Chondrocyte (in vitro differentiated cells): ENCODE results near the gene CTAGE6. TPM values are rescaled to one million over a fixed set of nuclear protein-coding genes. Genes with fewer than 3 reads are reported as not detected.
"Not testable (repeated sequence)": the region's sequence is repeated elsewhere in the genome, so short reads cannot be mapped to it uniquely, and the experiment has no call there.

ENCODE experiments used
- DNase-seq: peaks from one replicate; pipeline ENCODE4 v3.0.0; 2021; ENCODE audit warnings: mixed read lengths, low spot score
- H3K27ac Mint-ChIP-seq: one replicate; pipeline ENCODE4 v1.8.0; 2021; ENCODE audit warnings: mild to moderate bottlenecking, moderate library complexity, mixed read lengths; ENCODE audit not compliant: unreplicated experiment
- H3K27me3 Mint-ChIP-seq: 2 replicates; pipeline ENCODE4 v1.8.0; 2021; ENCODE audit warnings: low read depth, mixed read lengths
- H3K36me3 Mint-ChIP-seq: 2 replicates; pipeline ENCODE4 v1.8.0; 2021; ENCODE audit warnings: low read depth, mixed read lengths
- H3K4me1 Mint-ChIP-seq: 2 replicates; pipeline ENCODE4 v1.8.0; 2021; ENCODE audit warnings: low read depth, mild to moderate bottlenecking, mixed read lengths
- H3K4me3 Mint-ChIP-seq: one replicate; pipeline ENCODE4 v1.8.0; 2021; ENCODE audit warnings: mild to moderate bottlenecking, moderate library complexity, mixed read lengths; ENCODE audit not compliant: unreplicated experiment
- H3K9me3 Mint-ChIP-seq: 2 replicates; pipeline ENCODE4 v1.8.0; 2021; ENCODE audit warnings: low read depth, mixed read lengths
- long read RNA-seq: library from polyadenylated mRNA; stranded (forward); transcript quantifications from one replicate; pipeline ENCODE4 v2.0.0, GENCODE V29; 2021
- total RNA-seq: library from RNA; stranded (reverse); gene quantifications from 3 replicates; pipeline ENCODE4 v1.2.1, GENCODE V29; 2021

Gene CTAGE6
- 0.17 to 0.63 TPM in 2 of 3 replicates, not detected in the other for total RNA-seq
- long read RNA-seq, result 0 reads

GRCh38 chr7:143757596-143757995, at the start of gene CTAGE6:
Gene CTAGE6, minus strand, starts transcription at chr7:143757696. Its CDS starts 38 bp downstream, at chr7:143757658.
- H3K9me3 Mint-ChIP-seq, H3K4me1 Mint-ChIP-seq, H3K4me3 Mint-ChIP-seq, H3K27me3 Mint-ChIP-seq, DNase-seq, H3K36me3 Mint-ChIP-seq, H3K27ac Mint-ChIP-seq: not testable (repeated sequence)

GRCh38 chr7:143806664-143807071, 49.2 kb upstream of the CTAGE6 start:
- not testable (repeated sequence) for H3K9me3 Mint-ChIP-seq, DNase-seq, H3K27ac Mint-ChIP-seq, H3K4me3 Mint-ChIP-seq, H3K27me3 Mint-ChIP-seq, H3K36me3 Mint-ChIP-seq, H3K4me1 Mint-ChIP-seq

- not testable (repeated sequence) for H3K27ac Mint-ChIP-seq, DNase-seq, H3K36me3 Mint-ChIP-seq, H3K27me3 Mint-ChIP-seq, H3K4me1 Mint-ChIP-seq, H3K4me3 Mint-ChIP-seq, H3K9me3 Mint-ChIP-seq
Measured at GRCh38 chr7:143797896-143798290, 40.4 kb upstream of the CTAGE6 start.

GRCh38 chr7:143797119-143797895, 39.8 kb upstream of the CTAGE6 start:
- H3K4me1 Mint-ChIP-seq, DNase-seq, H3K27ac Mint-ChIP-seq, H3K36me3 Mint-ChIP-seq, H3K27me3 Mint-ChIP-seq, H3K9me3 Mint-ChIP-seq, H3K4me3 Mint-ChIP-seq: not testable (repeated sequence)

- DNase-seq, H3K9me3 Mint-ChIP-seq, H3K27me3 Mint-ChIP-seq, H3K36me3 Mint-ChIP-seq, H3K27ac Mint-ChIP-seq, H3K4me3 Mint-ChIP-seq, H3K4me1 Mint-ChIP-seq: not testable (repeated sequence)
Measured at GRCh38 chr7:143795653-143796052, 38.2 kb upstream of the CTAGE6 start.

GRCh38 chr7:143792633-143793032, 35.1 kb upstream of the CTAGE6 start:
- H3K4me1 Mint-ChIP-seq, DNase-seq, H3K27me3 Mint-ChIP-seq, H3K9me3 Mint-ChIP-seq, H3K27ac Mint-ChIP-seq, H3K36me3 Mint-ChIP-seq, H3K4me3 Mint-ChIP-seq: not testable (repeated sequence)

GRCh38 chr7:143785415-143786182, 28.1 kb upstream of the CTAGE6 start:
- H3K27me3 Mint-ChIP-seq, DNase-seq, H3K4me1 Mint-ChIP-seq, H3K9me3 Mint-ChIP-seq, H3K4me3 Mint-ChIP-seq, H3K36me3 Mint-ChIP-seq, H3K27ac Mint-ChIP-seq: not testable (repeated sequence)

- not testable (repeated sequence) for H3K9me3 Mint-ChIP-seq, H3K36me3 Mint-ChIP-seq, H3K27ac Mint-ChIP-seq, H3K27me3 Mint-ChIP-seq, H3K4me1 Mint-ChIP-seq, DNase-seq, H3K4me3 Mint-ChIP-seq
Measured at GRCh38 chr7:143779591-143779990, 22.1 kb upstream of the CTAGE6 start.

GRCh38 chr7:143772738-143773468, 15.4 kb upstream of the CTAGE6 start:
- H3K4me3 Mint-ChIP-seq, H3K4me1 Mint-ChIP-seq, H3K36me3 Mint-ChIP-seq, H3K9me3 Mint-ChIP-seq, H3K27ac Mint-ChIP-seq, DNase-seq, H3K27me3 Mint-ChIP-seq: not testable (repeated sequence)

- not testable (repeated sequence) for H3K4me3 Mint-ChIP-seq, H3K27me3 Mint-ChIP-seq, DNase-seq, H3K36me3 Mint-ChIP-seq, H3K9me3 Mint-ChIP-seq, H3K27ac Mint-ChIP-seq, H3K4me1 Mint-ChIP-seq
Measured at GRCh38 chr7:143767531-143767930, 10.0 kb upstream of the CTAGE6 start.
